HepG2 (cell line): ENCODE measurements around the gene PPP2R2D. TPM values are rescaled to one million over a fixed set of nuclear protein-coding genes. Genes with fewer than 3 reads are reported as not detected.

Experiments
- ARID5B ChIP-seq: IDR thresholded peaks from 2 replicates; pipeline ENCODE4 v1.4.0; 2020; ENCODE audit warnings: mild to moderate bottlenecking, missing genetic modification reagents
- BRCA1 ChIP-seq: sonication (generic); formaldehyde crosslinking; IDR thresholded peaks from 2 replicates; pipeline ENCODE4 v1.4.0; 2020; ENCODE audit warnings: missing genetic modification reagents
- CREM ChIP-seq, 2 experiments: sonication (generic) in 1 of 2; formaldehyde crosslinking in 1 of 2; IDR thresholded peaks; 2 replicates each; pipeline versions ENCODE4 v1.4.0 to v1.6.1; 2016 to 2020; ENCODE audit warnings: antibody characterized with exemption in 1 of 2, mild to moderate bottlenecking in 1 of 2, missing genetic modification reagents in 1 of 2
- FOXA1 ChIP-seq, 2 experiments: fragments of 450-650 bp in 1 of 2; sonication (generic) in 1 of 2; formaldehyde crosslinking in 1 of 2; IDR thresholded peaks; 2 replicates each; pipeline versions ENCODE4 v1.4.0 to v1.6.1; 2016 to 2020; ENCODE audit warnings: missing genetic modification reagents in 1 of 2
- FOXK2 ChIP-seq: fragments of 450-650 bp; IDR thresholded peaks from 2 replicates; pipeline ENCODE4 v1.6.1; 2016
- NR2F1 ChIP-seq, 2 experiments: fragments of 450-650 bp in 1 of 2; formaldehyde crosslinking in 1 of 2; IDR thresholded peaks; 2 replicates each; pipeline versions ENCODE4 v1.5.0 to v1.6.1; 2016 to 2020; ENCODE audit warnings: mild to moderate bottlenecking in 1 of 2, missing compliant biosample characterization in 1 of 2, missing genetic modification reagents in 1 of 2, moderate library complexity in 1 of 2
- PHF20 ChIP-seq: sonication (generic); formaldehyde crosslinking; IDR thresholded peaks from 2 replicates; pipeline ENCODE4 v1.5.0; 2020; ENCODE audit warnings: mild to moderate bottlenecking, missing genetic modification reagents
- SNAPC4 ChIP-seq: sonication (generic); formaldehyde crosslinking; IDR thresholded peaks from 2 replicates; pipeline ENCODE4 v1.4.0; 2020; ENCODE audit warnings: mild to moderate bottlenecking, missing genetic modification reagents
- ZNF317 ChIP-seq: sonication (generic); formaldehyde crosslinking; IDR thresholded peaks from 2 replicates; pipeline ENCODE4 v1.5.0; 2020; ENCODE audit warnings: mild to moderate bottlenecking, missing genetic modification reagents
- ZNF687 ChIP-seq: sonication (generic); formaldehyde crosslinking; IDR thresholded peaks from 2 replicates; pipeline ENCODE4 v1.5.1; 2020; ENCODE audit warnings: mild to moderate bottlenecking, missing genetic modification reagents, moderate library complexity
- ZSCAN25 ChIP-seq: sonication (generic); formaldehyde crosslinking; IDR thresholded peaks from 2 replicates; pipeline ENCODE4 v1.8.0; 2022; ENCODE audit warnings: mild to moderate bottlenecking, missing genetic modification reagents
- polyA plus RNA-seq, 8 experiments: library from polyadenylated mRNA; depleted of rRNA in 3 of 8; stranded (reverse) in 7 of 8; unstranded in 1 of 8; fragments of >200 nt; fragmentation: Illumina TruSeq in 4 of 8; extraction: Trizol in 4 of 8; gene quantifications; 2 replicates each; pipeline versions ENCODE4 v1.2.1 to v1.2.3, GENCODE V29; 2011 to 2016; ENCODE audit warnings: low read depth in 4 of 8, missing spikeins in 1 of 8, mixed read lengths in 1 of 8; ENCODE audit not compliant: insufficient read depth in 1 of 8
- total RNA-seq, 5 experiments: library from RNA; depleted of rRNA; stranded (reverse); fragments of >200 nt; fragmentation: Illumina TruSeq; extraction: Trizol; gene quantifications; 2 replicates each; pipeline ENCODE4 v1.2.3, GENCODE V29; 2016; ENCODE audit warnings: low read depth in 1 of 5

PPP2R2D gene
- total and polyA plus RNA-seq, 2 of the 13 experiments (the other 11 are each of a cell fraction or from before 2014, with no cell fraction given), result 32.7 to 33.2 TPM

GRCh38 chr10:131998050-131998844, 97.4 kb downstream of the PPP2R2D start (continued):
- TF ChIP-seq CREM (IDR thresholded peaks at IDR 0.05) (no peak), CREM (CRISPR knock-in tag; IDR thresholded peaks at IDR 0.05) (no peak), NR2F1 (CRISPR knock-in tag; IDR thresholded peaks at IDR 0.05) (no peak; a peak in 1 of 4 replicates), FOXK2 (no peak), ZNF687 (CRISPR knock-in tag) (no peak; the same call in 1 of the 2 replicates), ZNF317 (CRISPR knock-in tag) (0 out of 2 replicates have a peak, but pooled peaks have one; percentile 20), ZSCAN25 (no peak), FOXA1 (IDR thresholded peaks at IDR 0.05) (no peak), FOXA1 (CRISPR knock-in tag; IDR thresholded peaks at IDR 0.05) (no peak), ARID5B (CRISPR knock-in tag) (peak; percentile 37; the same call in 1 of the 2 replicates), SNAPC4 (CRISPR knock-in tag) (no peak), PHF20 (CRISPR knock-in tag) (no peak; the same call in 1 of the 2 replicates), BRCA1 (CRISPR knock-in tag) (no peak; the same call in 1 of the 2 replicates)
